ENCODE measurements around the gene HMG20B.

Gene HMG20B

GRCh38 chr19:3585301-3586126 lies 12.8 kb downstream of the HMG20B start, which contains the start of gene GIPC3:
Gene GIPC3 (plus strand): TSS chr19:3585478. CDS start chr19:3585598, 120 bp downstream.
- no peak for DNase-seq (ENCODE audit: low read depth)

DNA sequence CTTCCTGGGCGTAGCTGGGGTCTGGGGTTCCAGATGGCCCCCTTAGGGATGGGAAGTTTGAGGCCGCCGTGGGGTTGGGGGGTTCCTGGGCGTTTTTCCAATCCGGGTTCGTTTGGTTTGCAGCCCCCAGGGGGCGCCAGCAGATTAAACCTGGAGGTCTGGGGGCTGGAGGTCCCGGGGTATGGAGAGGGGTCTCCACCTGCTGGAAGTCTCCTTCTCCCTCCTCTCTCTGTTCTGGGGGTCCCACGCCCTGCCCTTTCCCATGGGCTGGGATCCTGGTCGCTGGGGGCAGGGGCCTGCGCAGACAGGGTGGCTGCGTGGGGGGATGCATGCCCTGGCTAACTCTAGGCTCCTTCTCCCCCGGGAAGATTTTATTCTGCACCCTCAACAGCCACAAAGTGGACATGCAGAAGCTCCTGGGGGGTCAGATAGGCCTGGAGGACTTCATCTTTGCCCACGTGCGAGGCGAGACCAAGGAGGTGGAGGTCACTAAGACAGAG lies 13.4 kb downstream of the HMG20B start:
- DNase-seq (ENCODE audit: low read depth) = peak; percentile 27

GRCh38 chr19:3586707-3587346 lies 14.1 kb downstream of the HMG20B start:
- no peak for DNase-seq (ENCODE audit: low read depth)

GRCh38 chr19:3589439-3589838 lies 16.7 kb downstream of the HMG20B start:
- DNase-seq (ENCODE audit: low read depth) = no peak

DNA sequence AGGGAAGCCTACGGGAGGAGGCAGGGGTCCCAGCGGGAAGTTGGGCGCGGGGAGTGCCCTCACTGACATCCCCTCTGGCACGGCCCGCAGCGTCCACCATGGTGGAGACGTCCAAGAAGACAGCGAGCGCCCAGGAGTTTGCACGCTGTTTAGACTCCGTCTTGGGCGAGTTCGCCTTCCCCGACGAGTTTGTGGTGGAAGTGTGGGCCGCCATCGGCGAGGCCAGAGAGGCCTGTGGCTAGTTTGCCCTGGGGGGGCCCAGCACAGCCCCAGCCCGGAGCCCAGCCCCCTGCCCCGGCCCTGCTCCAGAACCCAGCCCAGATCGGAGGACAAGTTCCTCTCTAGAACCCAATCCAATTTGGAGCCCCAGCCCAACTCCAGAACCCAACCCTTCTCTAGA lies 17.2 kb downstream of the HMG20B start:
- no peak for DNase-seq (ENCODE audit: low read depth)

- DNase-seq (ENCODE audit: low read depth) = no peak
Observed at GRCh38 chr19:3590991-3591659, 18.4 kb downstream of the HMG20B start.

DNA sequence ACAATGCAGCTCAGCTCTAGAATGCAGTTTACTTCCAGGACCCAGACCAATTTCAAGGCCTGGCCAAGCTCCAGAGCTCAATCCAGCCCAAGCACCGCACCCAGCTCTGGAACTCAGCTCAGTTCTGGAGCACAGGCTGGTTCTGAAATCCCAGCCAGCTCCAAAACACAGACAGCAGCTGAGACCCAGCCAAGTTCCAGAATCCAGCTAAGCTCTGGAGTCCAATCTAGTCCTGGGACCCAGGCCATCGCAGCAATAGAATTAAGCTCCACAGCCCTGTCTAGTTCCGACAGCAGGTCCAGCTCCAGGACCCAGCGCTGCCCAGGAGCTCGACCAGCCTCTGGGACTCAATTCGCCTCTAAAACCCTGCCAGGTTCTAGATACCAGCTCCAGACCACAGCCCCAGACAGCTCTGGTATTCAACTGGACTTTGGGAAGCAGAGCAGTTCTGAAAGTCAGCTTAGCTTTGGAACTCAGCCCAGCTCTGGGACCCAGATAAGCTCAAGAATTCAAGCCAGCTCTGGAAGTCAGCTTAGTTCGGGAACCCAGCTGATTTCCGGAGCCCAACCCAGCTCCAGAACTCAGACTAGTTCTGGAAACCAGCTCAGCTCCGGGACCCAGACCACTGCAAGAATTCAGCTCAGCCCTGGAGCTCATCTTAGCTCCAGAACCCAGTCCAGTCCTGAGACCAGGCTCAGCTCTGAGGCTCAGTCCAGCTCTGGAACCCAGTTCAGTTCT lies 19.3 kb downstream of the HMG20B start:
- no peak for DNase-seq (ENCODE audit: low read depth)

DNA sequence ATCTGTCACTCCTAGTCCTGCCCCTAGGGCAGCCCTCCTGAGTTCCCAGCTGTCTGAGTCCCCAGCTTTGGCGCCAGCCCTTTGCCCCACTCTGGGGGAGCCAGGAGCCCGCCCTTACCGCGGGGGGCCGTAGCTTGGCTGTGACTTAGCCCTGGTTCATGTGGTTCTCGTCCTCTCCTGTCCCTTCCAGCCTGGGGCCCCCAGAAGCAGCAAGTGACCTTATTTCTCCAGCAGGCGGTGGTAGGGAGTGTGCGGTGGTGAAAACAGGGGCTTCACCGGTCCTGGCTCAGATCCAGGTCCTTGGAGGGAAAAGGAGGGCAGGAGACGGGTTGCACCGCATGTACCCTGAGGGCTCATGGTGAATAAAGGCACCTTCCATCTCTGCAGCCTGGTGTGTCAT lies 20.4 kb downstream of the HMG20B start:
- DNase-seq (ENCODE audit: low read depth) = no peak

DNA sequence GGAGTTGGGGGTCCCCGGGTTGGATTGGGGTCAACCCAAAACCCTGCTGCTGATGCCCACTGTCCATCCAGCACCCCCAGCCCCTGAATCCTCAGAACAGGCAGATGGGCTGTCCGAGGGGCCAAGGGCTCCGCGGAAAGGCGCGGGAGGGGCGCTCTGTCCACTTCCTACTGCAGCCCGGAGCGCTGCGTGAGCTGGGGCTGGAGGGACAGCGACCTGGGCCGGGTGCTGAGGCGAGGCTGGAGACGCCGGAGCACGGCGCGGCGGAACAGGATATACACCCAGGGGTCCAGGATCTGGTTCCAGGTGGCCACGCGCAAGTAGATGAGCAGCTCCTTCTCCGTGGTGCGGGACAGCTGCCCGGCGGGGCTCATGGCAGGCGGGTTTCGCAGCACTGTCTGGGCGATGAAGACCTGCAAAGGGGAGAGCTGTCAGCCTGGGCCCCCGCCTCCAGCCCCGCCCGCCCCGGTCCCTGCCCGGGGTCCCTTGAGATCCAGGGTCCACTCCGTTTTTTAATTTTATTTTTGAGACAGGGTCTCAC lies 22.8 kb downstream of the HMG20B start:
- no peak for DNase-seq (ENCODE audit: low read depth)

DNA sequence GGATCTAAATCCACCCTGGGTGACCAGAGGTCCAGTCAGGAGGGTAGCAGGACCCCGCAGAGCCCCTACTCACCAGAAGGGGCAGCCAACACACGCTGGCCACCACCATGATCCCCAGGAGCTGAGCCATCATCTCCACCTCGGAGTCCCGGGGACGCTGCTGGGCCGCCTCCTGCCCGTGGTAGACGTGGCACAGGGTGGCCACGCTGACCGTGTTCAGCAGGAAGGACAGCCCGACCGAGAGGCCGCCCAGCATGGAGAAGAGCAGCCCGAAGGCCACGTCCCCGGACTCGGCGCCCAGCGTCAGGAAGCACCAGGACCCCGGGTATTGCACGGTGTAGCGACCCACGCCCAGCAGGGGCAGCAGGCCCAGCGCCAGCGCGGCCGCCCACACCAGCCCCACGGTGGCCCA lies 27.0 kb downstream of the HMG20B start:
- no peak for DNase-seq (ENCODE audit: low read depth)

DNA sequence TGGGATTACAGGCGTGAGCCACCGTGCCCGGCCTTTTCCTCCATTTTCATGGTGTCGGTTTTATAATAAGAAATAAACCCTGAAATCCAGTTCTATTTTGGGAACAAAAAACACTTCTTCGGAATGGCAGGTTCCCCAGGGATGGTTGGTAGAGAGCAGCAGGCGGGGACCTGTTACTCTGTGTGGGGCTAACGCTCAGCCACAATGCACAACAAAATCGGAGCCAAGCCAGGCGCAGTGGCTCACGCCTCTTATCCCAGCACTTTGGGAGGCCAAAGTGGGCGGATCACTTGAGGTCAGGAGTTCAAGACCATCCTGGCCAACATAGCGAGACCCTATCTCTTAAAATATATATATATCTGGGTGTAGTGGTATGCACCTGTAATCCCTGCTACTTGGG lies 28.3 kb downstream of the HMG20B start:
- no peak for DNase-seq (ENCODE audit: low read depth)

DNA sequence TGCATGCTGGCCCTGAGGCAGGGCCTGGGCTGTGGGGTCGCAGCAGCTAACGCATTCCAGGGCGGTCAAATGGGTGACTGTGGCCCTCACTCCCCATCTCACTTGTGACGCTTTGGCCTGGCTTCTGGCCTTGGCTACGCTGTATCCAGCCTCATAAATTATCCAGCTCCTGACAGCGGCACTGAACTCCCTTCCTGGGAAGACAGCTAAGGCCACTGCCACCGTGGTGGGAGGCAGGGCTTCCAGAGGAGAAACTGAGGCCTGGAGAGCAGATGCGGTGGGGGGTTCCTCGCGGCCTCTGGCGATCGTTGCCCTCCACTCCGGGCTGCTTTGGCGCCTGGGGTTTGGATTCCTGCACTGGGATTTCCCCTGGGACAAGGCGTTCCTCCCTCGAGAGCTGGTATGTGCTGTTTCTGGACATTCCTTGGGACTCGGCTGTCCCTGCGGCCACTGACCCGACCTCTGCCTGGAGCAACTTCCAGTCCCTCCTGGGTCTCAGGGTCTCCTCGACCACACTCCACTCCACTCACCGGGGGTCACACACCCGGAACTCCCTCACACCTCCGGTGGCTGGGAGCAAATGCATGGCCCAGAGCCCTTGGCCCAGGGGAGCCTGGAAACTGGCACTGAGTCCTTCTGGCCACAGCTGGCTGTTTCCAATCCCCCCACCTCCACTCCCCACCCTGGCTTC lies 30.5 kb downstream of the HMG20B start:
- DNase-seq (ENCODE audit: low read depth) = no peak

DNA sequence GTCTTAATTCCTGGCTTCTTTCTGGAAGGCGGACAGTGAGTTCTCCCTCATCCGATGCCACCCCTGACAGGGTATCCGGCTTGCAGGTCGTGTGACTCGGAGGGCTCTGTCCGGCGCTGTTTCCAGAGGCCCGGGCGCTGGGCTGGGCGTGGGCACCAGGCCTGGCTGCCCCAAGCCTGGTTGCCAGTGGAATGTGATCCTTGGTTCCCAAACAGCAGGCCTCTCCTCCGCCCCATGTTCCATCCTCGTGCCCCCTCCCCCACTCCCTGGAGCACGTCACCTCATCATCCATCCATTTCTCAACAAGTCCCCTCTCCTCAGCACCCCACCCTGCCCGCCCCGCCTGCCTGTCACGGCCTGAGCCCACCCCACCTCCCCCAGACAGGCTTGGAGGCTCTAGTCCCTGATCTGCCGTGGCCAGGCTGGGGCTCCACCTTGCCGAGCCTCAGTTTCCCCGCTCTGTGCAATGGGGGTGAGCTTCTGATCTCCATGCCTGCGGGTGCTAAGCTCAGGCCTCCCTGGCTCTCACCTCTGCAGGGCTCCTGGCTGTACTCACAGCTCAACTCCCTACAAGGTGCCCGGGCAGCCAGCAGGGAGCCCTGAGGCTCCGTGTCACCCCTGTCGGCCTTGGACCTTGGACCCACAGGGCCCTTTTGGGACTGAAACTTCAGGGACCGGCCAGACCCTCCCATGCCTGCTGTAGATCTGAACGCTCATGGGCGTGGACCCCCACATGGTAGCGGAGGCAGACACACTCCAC lies 31.7 kb downstream of the HMG20B start:
- DNase-seq (ENCODE audit: low read depth) = no peak

GRCh38 chr19:3604987-3605343 lies 32.2 kb downstream of the HMG20B start:
- no peak for DNase-seq (ENCODE audit: low read depth)

- DNase-seq (ENCODE audit: low read depth) = no peak
Observed at GRCh38 chr19:3605361-3605760, 32.6 kb downstream of the HMG20B start.

- no peak for DNase-seq (ENCODE audit: low read depth)
Observed at GRCh38 chr19:3605770-3606169, 33.0 kb downstream of the HMG20B start.

DNA sequence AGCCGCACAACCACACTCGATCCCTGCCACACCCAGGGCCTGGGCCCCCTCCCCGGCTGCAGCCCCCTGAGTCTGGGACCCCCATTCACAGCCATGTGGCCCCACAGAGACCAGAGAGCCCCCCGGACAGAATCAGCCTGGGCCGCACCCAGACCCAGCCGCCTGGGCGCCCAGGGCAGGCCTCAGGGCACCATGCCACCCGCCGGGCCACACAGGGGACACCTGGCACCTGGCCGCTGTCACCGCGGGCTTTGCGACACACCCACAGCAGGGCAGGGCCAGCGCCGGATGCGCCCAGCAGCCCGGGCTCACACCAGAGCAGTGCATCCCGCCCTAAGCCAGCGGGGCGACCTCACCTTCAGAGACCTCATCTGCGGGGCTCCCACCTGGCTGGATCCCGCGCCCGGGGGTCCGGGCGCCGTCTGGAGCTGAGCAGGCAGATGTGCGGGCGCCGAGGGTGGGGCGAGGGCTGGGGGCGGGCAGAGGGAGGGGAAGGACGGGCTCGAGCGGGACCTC lies 33.5 kb downstream of the HMG20B start:
- peak; percentile 15 for DNase-seq (ENCODE audit: low read depth)

GRCh38 chr19:3606690-3607289 lies 34.0 kb downstream of the HMG20B start, which contains the start of gene TBXA2R:
Gene TBXA2R (minus strand): TSS chr19:3606875. CDS start chr19:3600634, 6,241 bp downstream.
- peak; percentile 64 for DNase-seq (ENCODE audit: low read depth)

- no peak for DNase-seq (ENCODE audit: low read depth)
Observed at GRCh38 chr19:3607303-3608078, 34.7 kb downstream of the HMG20B start.
